NOMO-1 treated with dmso at 0.1 percent for 144 hours (cell line): ENCODE results near the gene PIAS4.

ENCODE experiments used
- DNase-seq: peaks from one replicate; lab custom pipeline; 2025; ENCODE audit not compliant: unreplicated experiment; lab: John Stamatoyannopoulos, UW

The PIAS4 gene

GRCh38 chr19:4018775-4019504 is 11.4 kb downstream of the PIAS4 start:
- DNase-seq: no peak

GRCh38 chr19:4019578-4019977 is 12.0 kb downstream of the PIAS4 start:
- no peak for DNase-seq

- no peak for DNase-seq
Observed at GRCh38 chr19:4023600-4024398, 16.3 kb downstream of the PIAS4 start.

DNA sequence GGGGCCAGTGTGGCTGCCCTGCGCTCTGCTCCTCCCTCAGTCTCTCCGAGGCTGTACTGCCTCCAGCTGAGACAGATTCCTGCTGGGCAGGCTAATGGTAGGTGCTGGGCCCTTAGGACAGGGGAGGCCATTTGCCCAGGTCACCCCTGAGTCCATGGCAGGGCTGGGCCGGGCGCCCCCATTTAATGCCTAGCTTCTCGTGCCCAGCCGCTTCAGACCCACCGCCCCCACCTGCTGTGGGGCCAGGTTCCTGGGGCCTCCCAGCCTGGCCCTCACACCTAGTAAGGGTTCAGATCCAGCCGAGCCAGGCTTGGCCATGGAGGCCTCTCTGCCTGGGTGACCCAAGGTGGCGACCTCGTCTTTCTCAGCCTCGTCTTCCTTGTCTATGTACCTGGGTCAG is 17.8 kb downstream of the PIAS4 start:
- no peak for DNase-seq

- DNase-seq: no peak
Observed at GRCh38 chr19:4027146-4027545, 19.6 kb downstream of the PIAS4 start.

DNA sequence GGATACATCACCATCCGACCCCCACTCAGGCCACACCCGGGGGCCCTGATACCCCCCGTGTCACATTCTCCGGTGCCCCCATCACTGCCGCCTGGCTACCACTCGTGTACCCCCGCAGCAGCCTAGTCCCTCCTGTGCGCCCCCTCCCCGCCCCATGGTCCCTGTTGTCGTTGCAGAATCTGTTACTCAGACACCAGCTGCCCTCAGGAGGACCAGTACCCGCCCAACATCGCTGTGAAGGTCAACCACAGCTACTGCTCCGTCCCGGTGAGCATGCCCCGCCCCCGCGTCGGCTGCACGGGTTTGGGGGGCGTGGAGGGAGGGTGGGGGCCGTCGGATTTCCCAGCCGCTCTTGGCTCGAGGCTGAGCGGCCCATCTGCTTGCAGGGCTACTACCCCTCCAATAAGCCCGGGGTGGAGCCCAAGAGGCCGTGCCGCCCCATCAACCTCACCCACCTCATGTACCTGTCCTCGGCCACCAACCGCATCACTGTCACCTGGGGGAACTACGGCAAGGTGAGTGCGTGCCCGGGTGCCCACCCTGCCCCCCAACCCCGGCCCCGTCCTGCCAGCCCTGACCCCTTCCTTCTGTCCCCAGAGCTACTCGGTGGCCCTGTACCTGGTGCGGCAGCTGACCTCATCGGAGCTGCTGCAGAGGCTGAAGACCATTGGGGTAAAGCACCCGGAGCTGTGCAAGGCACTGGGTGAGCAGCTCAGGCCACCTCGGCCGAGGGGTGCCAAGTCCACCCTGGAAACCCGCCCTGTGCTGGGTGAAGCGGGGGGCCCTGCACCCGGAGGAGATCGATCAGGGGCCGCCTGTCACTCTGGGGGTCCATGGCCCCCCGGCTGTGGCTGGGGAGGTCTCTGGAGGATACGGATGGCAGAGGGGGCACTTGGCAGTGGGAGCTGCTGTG is 21.1 kb downstream of the PIAS4 start:
- no peak for DNase-seq

DNA sequence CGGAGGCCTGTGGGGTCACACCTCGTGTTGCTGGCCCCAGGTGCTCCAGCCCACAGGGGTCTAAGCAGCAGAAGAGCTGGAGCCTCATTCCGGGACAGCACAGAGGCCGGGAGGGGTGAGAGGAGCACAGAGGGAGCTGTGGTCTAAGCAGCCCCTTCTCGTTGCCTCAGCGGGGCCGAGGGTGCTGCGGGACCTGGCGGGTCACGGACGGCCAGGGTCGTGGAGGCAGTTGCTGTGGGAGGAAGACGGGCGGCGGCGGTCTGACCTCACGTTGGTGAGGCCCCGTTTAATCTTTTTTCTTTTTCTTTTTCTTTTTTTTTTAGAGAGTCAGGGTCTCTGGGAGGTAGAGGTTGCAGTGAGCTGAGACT is 21.7 kb downstream of the PIAS4 start:
- DNase-seq: no peak

DNA sequence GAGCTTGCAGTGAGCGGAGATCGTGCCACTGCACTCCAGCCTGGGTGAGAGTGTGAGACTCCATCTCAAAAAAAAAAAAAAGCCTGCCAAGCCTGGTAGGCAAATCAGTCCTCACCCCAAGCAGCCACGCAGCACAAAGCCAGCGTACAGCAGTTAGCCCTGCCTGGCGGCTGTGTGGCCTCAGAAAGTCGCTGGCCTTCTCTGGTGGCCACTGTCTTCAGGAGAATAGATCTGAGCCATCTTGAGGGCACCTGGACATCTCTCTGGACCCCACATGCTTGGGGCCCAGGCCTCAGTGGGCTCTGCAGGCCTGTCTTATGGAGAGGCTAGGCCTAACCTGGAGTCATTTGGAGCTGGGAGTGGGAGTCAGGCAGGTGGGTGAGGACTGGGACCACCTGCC is 23.0 kb downstream of the PIAS4 start:
- DNase-seq: no peak

- no peak for DNase-seq
Observed at GRCh38 chr19:4030981-4031380, 23.4 kb downstream of the PIAS4 start.

DNA sequence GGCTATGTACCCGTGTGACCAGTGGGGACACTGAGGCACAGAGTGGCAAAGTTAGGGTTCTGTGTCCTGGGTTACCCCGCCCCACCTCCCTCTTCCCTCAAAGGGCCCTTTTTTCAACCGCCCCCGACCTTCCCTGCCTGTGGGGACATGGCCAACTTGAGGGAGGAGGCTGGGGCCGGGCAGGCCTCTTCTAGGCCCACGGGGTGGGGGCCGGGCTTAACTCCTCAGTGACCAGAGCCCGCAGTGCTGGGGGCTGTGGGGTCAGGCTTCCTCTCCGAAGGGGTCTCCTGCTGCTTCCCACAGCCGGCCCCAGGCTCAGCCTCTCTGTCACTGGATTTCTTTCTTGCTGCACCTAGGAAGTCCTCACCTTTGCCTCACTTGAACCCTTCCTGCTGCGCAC is 23.9 kb downstream of the PIAS4 start:
- DNase-seq: no peak

DNA sequence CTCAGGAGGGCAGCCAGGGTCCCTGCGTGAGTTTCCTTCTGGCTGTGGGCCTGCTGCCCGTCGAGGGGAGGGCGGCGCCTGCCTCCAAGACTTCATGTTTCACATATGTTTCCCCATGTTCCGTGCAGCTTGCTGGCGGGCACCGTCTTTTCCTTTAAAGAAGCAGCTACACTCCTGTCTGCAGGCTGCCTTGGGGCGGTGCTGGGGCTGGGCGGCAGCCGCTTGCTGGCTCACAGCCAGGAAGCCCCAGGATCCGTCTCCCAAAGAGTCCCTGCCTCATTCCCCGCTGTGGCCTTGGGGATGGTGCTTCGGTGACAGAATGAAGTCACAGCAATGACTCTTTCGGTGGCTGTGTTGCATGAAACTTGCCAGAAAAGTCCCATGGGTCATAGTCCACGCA is 24.9 kb downstream of the PIAS4 start:
- DNase-seq: no peak

GRCh38 chr19:4033028-4033956 is 25.8 kb downstream of the PIAS4 start:
- no peak for DNase-seq

- DNase-seq: no peak
Observed at GRCh38 chr19:4034048-4035017, 26.8 kb downstream of the PIAS4 start.

GRCh38 chr19:4035018-4035566 is 27.6 kb downstream of the PIAS4 start:
- DNase-seq: no peak

GRCh38 chr19:4035582-4035981 is 28.0 kb downstream of the PIAS4 start:
- no peak for DNase-seq

- DNase-seq: no peak
Observed at GRCh38 chr19:4036576-4037300, 29.2 kb downstream of the PIAS4 start.

GRCh38 chr19:4037301-4037949 is 29.9 kb downstream of the PIAS4 start:
- DNase-seq: no peak

DNA sequence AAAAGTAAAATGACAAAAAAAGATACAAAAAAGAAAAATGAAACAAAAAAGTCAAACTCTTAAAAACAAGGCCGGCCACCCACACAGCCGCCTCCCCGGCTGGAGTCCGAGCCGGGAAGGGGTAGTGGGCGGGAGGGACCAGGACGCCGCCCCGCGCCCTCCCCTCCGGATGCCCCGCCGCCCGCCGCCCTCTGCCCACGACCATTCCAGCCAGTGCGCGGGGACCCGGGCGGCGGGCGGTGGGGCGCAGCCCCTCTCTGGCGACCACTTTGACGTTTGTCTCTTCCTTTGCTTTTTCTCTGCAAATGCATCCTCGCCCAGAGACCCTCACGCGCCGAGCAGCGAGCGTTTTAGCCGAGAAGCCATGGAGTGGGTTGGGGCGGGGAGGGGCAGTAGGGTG is 30.5 kb downstream of the PIAS4 start:
- no peak for DNase-seq
